ENCODE data around the gene EMILIN1.

EMILIN1 gene

GRCh38 chr2:27134781-27135477 lies 56.5 kb downstream of the EMILIN1 start:
- peak overlapping the region; percentile 94 for H3K4me3 ChIP-seq (replicated peaks; ENCODE audit: low read depth, low read length)
- DNase-seq (ENCODE audit: extremely low read depth, low read depth): no peak
- TF ChIP-seq CTCF (IDR thresholded peaks at IDR 0.05; ENCODE audit: low read depth, low read length, missing control alignments): no peak

GRCh38 chr2:27135478-27135955 lies 57.1 kb downstream of the EMILIN1 start:
- H3K4me3 ChIP-seq (replicated peaks; ENCODE audit: low read depth, low read length): no peak overlapping the region
- no peak for TF ChIP-seq CTCF (IDR thresholded peaks at IDR 0.05; ENCODE audit: low read depth, low read length, missing control alignments)
- no peak for DNase-seq (ENCODE audit: extremely low read depth, low read depth)

Measured in HFF-Myc (cell line).